Ishikawa (cell line): Measurements from ENCODE around the gene COX14.

Source experiments
- CEBPB ChIP-seq: IDR thresholded peaks from 2 replicates; pipeline ENCODE4 v1.6.1; 2012
- CREB1 ChIP-seq: IDR thresholded peaks from 2 replicates; pipeline ENCODE4 v1.6.1; 2012; ENCODE audit warnings: low read depth
- EGR1 ChIP-seq: IDR thresholded peaks from 2 replicates; pipeline ENCODE4 v1.6.1; 2012
- EP300 ChIP-seq: IDR thresholded peaks from 2 replicates; pipeline ENCODE4 v1.6.1; 2012; ENCODE audit warnings: borderline replicate concordance
- FOXM1 ChIP-seq: IDR thresholded peaks from 2 replicates; pipeline ENCODE4 v1.6.1; 2012; ENCODE audit warnings: low read depth, borderline replicate concordance
- NFIC ChIP-seq: IDR thresholded peaks from 2 replicates; pipeline ENCODE4 v1.6.1; 2012
- RAD21 ChIP-seq: IDR thresholded peaks from 2 replicates; pipeline ENCODE4 v1.6.1; 2012; ENCODE audit warnings: low read depth
- TAF1 ChIP-seq: IDR thresholded peaks from 2 replicates; pipeline ENCODE4 v1.6.1; 2012; ENCODE audit warnings: low read depth, mild to moderate bottlenecking
- TCF12 ChIP-seq: IDR thresholded peaks from 2 replicates; pipeline ENCODE4 v1.6.1; 2012; ENCODE audit warnings: low read depth
- TEAD4 ChIP-seq: IDR thresholded peaks from 2 replicates; pipeline ENCODE4 v1.6.1; 2012
- YY1 ChIP-seq: IDR thresholded peaks from 2 replicates; pipeline ENCODE4 v1.6.1; 2012; ENCODE audit warnings: low read depth
- TF ChIP-seq, protein P1 (sequence below): IDR thresholded peaks from 2 replicates; pipeline ENCODE4 v1.6.1; 2012; ENCODE audit warnings: low read depth, mild to moderate bottlenecking
- TF ChIP-seq, protein P2 (sequence below): IDR thresholded peaks from 2 replicates; pipeline ENCODE4 v1.6.1; 2012
- TF ChIP-seq, protein P3 (sequence below): IDR thresholded peaks from 2 replicates; pipeline ENCODE4 v1.6.1; 2012

DNA sequence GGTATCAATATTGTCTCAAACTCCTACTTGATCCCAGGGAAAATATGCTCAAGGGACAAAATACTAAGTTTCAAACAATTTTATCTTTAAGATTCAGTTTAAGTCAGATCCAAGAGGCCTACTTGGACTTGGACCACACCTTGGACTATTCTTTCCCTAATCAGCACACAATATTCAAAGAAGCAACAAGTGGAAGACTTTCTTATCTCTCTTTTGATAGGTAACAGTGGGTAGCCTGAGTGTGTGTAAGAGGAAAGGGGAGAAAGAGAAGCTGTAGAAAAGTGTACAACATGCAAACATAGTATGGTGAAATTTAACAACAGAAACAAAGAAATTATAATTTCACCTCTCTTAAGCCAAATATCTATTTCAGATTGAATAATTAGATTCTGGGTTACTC lies 48.6 kb downstream of the COX14 start:
- no peak for TF ChIP-seq TCF12
- TF ChIP-seq EP300 = no peak
- TF ChIP-seq YY1 = no peak
- TF ChIP-seq, protein P1, sequence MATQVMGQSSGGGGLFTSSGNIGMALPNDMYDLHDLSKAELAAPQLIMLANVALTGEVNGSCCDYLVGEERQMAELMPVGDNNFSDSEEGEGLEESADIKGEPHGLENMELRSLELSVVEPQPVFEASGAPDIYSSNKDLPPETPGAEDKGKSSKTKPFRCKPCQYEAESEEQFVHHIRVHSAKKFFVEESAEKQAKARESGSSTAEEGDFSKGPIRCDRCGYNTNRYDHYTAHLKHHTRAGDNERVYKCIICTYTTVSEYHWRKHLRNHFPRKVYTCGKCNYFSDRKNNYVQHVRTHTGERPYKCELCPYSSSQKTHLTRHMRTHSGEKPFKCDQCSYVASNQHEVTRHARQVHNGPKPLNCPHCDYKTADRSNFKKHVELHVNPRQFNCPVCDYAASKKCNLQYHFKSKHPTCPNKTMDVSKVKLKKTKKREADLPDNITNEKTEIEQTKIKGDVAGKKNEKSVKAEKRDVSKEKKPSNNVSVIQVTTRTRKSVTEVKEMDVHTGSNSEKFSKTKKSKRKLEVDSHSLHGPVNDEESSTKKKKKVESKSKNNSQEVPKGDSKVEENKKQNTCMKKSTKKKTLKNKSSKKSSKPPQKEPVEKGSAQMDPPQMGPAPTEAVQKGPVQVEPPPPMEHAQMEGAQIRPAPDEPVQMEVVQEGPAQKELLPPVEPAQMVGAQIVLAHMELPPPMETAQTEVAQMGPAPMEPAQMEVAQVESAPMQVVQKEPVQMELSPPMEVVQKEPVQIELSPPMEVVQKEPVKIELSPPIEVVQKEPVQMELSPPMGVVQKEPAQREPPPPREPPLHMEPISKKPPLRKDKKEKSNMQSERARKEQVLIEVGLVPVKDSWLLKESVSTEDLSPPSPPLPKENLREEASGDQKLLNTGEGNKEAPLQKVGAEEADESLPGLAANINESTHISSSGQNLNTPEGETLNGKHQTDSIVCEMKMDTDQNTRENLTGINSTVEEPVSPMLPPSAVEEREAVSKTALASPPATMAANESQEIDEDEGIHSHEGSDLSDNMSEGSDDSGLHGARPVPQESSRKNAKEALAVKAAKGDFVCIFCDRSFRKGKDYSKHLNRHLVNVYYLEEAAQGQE = no peak
- no peak for TF ChIP-seq CEBPB
- TF ChIP-seq, protein P2, sequence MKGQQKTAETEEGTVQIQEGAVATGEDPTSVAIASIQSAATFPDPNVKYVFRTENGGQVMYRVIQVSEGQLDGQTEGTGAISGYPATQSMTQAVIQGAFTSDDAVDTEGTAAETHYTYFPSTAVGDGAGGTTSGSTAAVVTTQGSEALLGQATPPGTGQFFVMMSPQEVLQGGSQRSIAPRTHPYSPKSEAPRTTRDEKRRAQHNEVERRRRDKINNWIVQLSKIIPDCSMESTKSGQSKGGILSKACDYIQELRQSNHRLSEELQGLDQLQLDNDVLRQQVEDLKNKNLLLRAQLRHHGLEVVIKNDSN = no peak
- TF ChIP-seq FOXM1 = no peak
- no peak for TF ChIP-seq TAF1
- TF ChIP-seq TEAD4 = no peak
- TF ChIP-seq NFIC = no peak
- TF ChIP-seq, protein P3, sequence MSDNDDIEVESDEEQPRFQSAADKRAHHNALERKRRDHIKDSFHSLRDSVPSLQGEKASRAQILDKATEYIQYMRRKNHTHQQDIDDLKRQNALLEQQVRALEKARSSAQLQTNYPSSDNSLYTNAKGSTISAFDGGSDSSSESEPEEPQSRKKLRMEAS = no peak
- no peak for TF ChIP-seq RAD21
- no peak for TF ChIP-seq CREB1
- no peak for TF ChIP-seq EGR1
